Activated T-helper 1 cell treated with Interleukin-2 at 50 U/mL for 16 hours (primary cell): ENCODE measurements around the gene PLXNC1.

Experiments used
- DNase-seq: peaks from one replicate; pipeline ENCODE4 v3.0.0-alpha.2; 2020; ENCODE audit warnings: low read depth

The PLXNC1 gene

GRCh38 chr12:94205822-94206221 is 57.4 kb downstream of the PLXNC1 start:
- DNase-seq, result no peak

- DNase-seq, result no peak
These were observed 58.5 kb downstream of the PLXNC1 start for GRCh38 chr12:94206886-94207285.

- no peak for DNase-seq
These were observed 59.1 kb downstream of the PLXNC1 start for GRCh38 chr12:94207467-94207848.

- DNase-seq, result no peak
These were observed 59.7 kb downstream of the PLXNC1 start for GRCh38 chr12:94207849-94208621.

- DNase-seq, result no peak
These were observed 60.2 kb downstream of the PLXNC1 start for GRCh38 chr12:94208622-94208966.

GRCh38 chr12:94209240-94209639 is 60.9 kb downstream of the PLXNC1 start:
- DNase-seq, result no peak

- DNase-seq, result no peak
These were observed 62.6 kb downstream of the PLXNC1 start for GRCh38 chr12:94211021-94211420.

- DNase-seq, result no peak
These were observed 69.9 kb downstream of the PLXNC1 start for GRCh38 chr12:94218233-94218632.

GRCh38 chr12:94219622-94220302 is 71.4 kb downstream of the PLXNC1 start:
- no peak for DNase-seq

GRCh38 chr12:94220804-94221203 is 72.4 kb downstream of the PLXNC1 start:
- no peak for DNase-seq

GRCh38 chr12:94222351-94223084 is 74.1 kb downstream of the PLXNC1 start:
- DNase-seq, result no peak

GRCh38 chr12:94223842-94224241 is 75.5 kb downstream of the PLXNC1 start:
- DNase-seq, result no peak

- no peak for DNase-seq
These were observed 77.1 kb downstream of the PLXNC1 start for GRCh38 chr12:94225506-94225905.

GRCh38 chr12:94225947-94226630 is 77.7 kb downstream of the PLXNC1 start:
- no peak for DNase-seq

- no peak for DNase-seq
These were observed 78.7 kb downstream of the PLXNC1 start for GRCh38 chr12:94227066-94227465.

GRCh38 chr12:94228488-94228907 is 80.1 kb downstream of the PLXNC1 start:
- DNase-seq, result no peak

GRCh38 chr12:94229902-94230301 is 81.5 kb downstream of the PLXNC1 start:
- DNase-seq, result no peak

- DNase-seq, result no peak
These were observed 82.1 kb downstream of the PLXNC1 start for GRCh38 chr12:94230357-94230905.

- no peak for DNase-seq
These were observed 83.3 kb downstream of the PLXNC1 start for GRCh38 chr12:94231709-94232108.

- DNase-seq, result no peak
These were observed 87.5 kb downstream of the PLXNC1 start for GRCh38 chr12:94235848-94236247.

GRCh38 chr12:94239332-94239993 is 91.1 kb downstream of the PLXNC1 start:
- no peak for DNase-seq

GRCh38 chr12:94240171-94240570 is 91.8 kb downstream of the PLXNC1 start:
- DNase-seq, result no peak
